Breast epithelium (tissue), 4 donors: ENCODE results near the gene FLNC. TPM values are rescaled to one million over a fixed set of nuclear protein-coding genes. Genes with fewer than 3 reads are reported as not detected.

Experiments
- DNase-seq, 2 donors: peaks; one replicate each; pipeline ENCODE4 v3.0.0-alpha.2; 2019; ENCODE audit warnings: low spot score in 2 of 2
- H3K27ac ChIP-seq, 2 donors: fragments of 200-600 bp; sonication (generic) in 1 of 2; one replicate each; pipeline ENCODE4 v1.5.1; 2016 to 2019; ENCODE audit warnings: mild to moderate bottlenecking in 1 of 2
- H3K27me3 ChIP-seq, 2 donors: fragments of 200-600 bp; sonication (generic) in 1 of 2; one replicate each; pipeline versions ENCODE4 v1.5.1 to v1.6.0; 2017 to 2019; ENCODE audit warnings: control low read depth in 1 of 2, mild to moderate bottlenecking in 1 of 2
- H3K36me3 ChIP-seq: fragments of 200-600 bp; one replicate; pipeline ENCODE4 v1.5.1; 2019
- H3K4me1 ChIP-seq, 2 donors: fragments of 200-600 bp; sonication (generic); one replicate each; pipeline ENCODE4 v1.5.1; 2016 to 2019; ENCODE audit warnings: control low read depth in 1 of 2
- H3K4me3 ChIP-seq, 3 donors: fragments of 200-600 bp; sonication (generic); 1 replicate in 2 of 3; 2 replicates in 1 of 3; pipeline ENCODE4 v1.5.1; 2016 to 2019; ENCODE audit warnings: mild to moderate bottlenecking in 3 of 3, moderate library complexity in 2 of 3
- H3K9me3 ChIP-seq, 2 donors: fragments of 200-600 bp; sonication (generic) in 1 of 2; one replicate each; pipeline ENCODE4 v1.5.1; 2016 to 2019; ENCODE audit warnings: control low read depth in 1 of 2
- POLR2A ChIP-seq: fragments of 450-650 bp; IDR thresholded peaks from one replicate; pipeline ENCODE4 v1.6.1; 2016; ENCODE audit warnings: antibody characterized with exemption, mild to moderate bottlenecking, moderate library complexity
- POLR2AphosphoS5 ChIP-seq, 3 donors: sonication (generic); formaldehyde crosslinking; IDR thresholded peaks; one replicate each; pipeline ENCODE4 v1.6.1; 2017; ENCODE audit warnings: antibody characterized with exemption in 3 of 3
- intact Hi-C: fragments of 100-400 bp; cut with DNase I; formaldehyde crosslinking; loops from one replicate; pipeline ENCODE4 v1.15.1; 2023; ENCODE audit warnings: low total_unique reads
- total RNA-seq, 3 donors: library from RNA; depleted of rRNA; stranded (reverse); fragments of >200 nt; gene quantifications; one replicate each; pipeline ENCODE4 v1.1.0, GENCODE V29; 2016
- TF ChIP-seq, protein P1 (sequence below), 3 donors: fragments of 450-650 bp; IDR thresholded peaks; one replicate each; pipeline ENCODE4 v1.5.1; 2016 to 2017; ENCODE audit warnings: antibody characterized with exemption in 3 of 3, mild to moderate bottlenecking in 3 of 3, moderate library complexity in 3 of 3

Gene FLNC
- total RNA-seq, 3 donors from 2014 or later, result 5.1 to 7.5 (median 6.0) TPM

DNA sequence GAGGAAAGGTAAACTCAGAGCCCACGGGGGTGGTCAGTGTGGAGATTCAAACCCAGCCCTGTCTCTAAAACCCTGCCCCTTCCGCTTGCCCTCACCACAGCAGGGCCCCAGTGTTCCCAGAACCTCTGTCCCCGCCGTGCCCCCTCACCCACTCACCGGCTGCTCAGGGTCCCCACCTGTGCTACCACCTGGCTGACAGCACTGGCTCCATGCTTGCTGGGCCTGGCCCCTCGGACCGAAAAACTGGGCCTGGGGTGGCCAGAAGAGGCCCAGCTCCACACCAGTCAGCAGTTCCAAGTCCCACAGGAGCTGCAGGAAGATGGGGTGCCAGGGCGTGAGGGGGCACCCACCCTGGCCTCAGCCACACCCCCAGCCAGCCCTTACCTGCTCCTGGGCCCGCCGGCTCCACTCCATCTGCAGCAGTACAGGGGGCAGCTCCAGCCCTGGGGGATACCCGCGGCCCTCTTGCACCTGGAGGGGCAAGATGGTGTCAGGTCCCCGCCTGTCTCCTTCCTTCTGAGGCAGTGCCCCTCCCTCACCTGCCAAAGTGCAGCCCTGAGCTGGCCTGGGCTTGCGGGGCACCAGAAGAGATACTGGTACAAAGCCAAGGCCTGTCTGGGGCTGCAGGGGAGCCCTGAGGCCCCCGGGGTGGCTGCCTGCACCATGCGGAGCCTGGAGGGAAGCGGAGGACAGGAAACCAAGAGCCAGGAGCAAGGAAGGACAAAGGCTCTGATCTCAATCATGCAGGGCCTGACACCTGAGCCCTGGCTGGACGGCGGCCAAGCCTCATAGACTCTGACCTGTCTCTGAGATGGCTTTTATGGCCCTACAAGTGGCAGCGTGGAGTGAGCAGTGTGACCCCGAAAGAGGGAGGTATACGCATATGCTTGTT is 44.2 kb downstream of the FLNC start:
- H3K9me3 ChIP-seq, result no peaks in the 10 kb centered on the region
- no peaks in the 10 kb centered on the region for H3K36me3 ChIP-seq
- TF ChIP-seq POLR2A, result no peak
- no peaks in the 10 kb centered on the region for H3K27me3 ChIP-seq
- no peaks in the 10 kb centered on the region for H3K4me1 ChIP-seq
- DNase-seq, result no peak
- no peak overlapping the region for H3K4me3 ChIP-seq
- intact Hi-C loops, result loop anchor here (2.0 kb wide), 1 partner anchor 78 kb away; no protein-coding TSS in a partner anchor
- no peak overlapping the region for H3K27ac ChIP-seq

DNA sequence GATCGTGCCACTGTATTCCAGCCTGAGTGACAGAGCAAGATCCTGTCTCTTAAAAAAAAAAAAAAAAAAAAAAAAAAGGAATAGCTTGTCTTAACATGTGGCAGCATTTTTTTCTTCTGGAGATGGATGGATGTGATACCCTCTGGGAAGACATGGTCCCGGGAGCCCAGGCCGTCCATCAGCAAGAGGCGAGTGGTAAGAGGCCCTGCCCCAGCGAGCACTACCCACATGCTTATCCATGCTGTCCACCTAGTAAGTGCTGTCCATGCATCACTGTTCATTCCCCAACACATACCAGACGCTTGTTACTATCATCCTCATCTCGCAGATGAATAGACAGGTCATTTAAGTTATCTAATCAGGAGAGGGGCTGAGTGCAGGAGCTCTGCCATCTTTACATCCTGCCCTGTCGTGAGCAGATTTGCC is 45.3 kb downstream of the FLNC start:
- no peak overlapping the region for H3K4me3 ChIP-seq
- H3K27ac ChIP-seq, result no peak overlapping the region
- H3K9me3 ChIP-seq, result no peaks in the 10 kb centered on the region
- H3K27me3 ChIP-seq, result no peaks in the 10 kb centered on the region
- TF ChIP-seq POLR2A (no peak), POLR2AphosphoS5 (IDR thresholded peaks at IDR 0.05) (no peak)
- TF ChIP-seq, protein P1, sequence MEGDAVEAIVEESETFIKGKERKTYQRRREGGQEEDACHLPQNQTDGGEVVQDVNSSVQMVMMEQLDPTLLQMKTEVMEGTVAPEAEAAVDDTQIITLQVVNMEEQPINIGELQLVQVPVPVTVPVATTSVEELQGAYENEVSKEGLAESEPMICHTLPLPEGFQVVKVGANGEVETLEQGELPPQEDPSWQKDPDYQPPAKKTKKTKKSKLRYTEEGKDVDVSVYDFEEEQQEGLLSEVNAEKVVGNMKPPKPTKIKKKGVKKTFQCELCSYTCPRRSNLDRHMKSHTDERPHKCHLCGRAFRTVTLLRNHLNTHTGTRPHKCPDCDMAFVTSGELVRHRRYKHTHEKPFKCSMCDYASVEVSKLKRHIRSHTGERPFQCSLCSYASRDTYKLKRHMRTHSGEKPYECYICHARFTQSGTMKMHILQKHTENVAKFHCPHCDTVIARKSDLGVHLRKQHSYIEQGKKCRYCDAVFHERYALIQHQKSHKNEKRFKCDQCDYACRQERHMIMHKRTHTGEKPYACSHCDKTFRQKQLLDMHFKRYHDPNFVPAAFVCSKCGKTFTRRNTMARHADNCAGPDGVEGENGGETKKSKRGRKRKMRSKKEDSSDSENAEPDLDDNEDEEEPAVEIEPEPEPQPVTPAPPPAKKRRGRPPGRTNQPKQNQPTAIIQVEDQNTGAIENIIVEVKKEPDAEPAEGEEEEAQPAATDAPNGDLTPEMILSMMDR (IDR thresholded peaks at IDR 0.05), result no peak
- no peaks in the 10 kb centered on the region for H3K4me1 ChIP-seq
- DNase-seq, result no peak
- no peaks in the 10 kb centered on the region for H3K36me3 ChIP-seq
- intact Hi-C loops, result loop anchor here (2.0 kb wide), 1 partner anchor 79 kb away; no protein-coding TSS in a partner anchor

DNA sequence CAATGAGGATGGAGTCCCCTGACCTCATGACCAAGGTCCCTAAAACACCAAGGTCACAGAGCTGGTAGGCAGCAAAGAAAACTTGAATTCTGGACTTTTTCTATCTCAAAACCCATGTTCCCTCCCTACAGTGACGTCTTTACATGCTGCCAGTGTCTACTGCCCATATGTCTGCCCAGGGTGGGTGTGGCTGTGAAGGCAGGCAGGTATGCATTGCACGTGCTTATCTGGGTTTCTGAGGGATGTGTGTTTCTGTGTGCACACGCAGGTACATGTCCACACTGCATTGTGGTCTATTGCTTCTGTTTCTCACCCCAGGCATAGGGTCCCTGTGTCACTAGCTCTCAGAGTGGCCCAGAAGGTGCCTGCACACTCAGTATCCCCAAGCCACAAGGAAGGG is 45.9 kb downstream of the FLNC start:
- no peaks in the 10 kb centered on the region for H3K36me3 ChIP-seq
- no peak for DNase-seq
- no peaks in the 10 kb centered on the region for H3K27me3 ChIP-seq
- intact Hi-C loops, result no loop called here
- no peak overlapping the region for H3K4me3 ChIP-seq
- no peaks in the 10 kb centered on the region for H3K9me3 ChIP-seq
- no peaks in the 10 kb centered on the region for H3K4me1 ChIP-seq
- no peak overlapping the region for H3K27ac ChIP-seq
- no peak for TF ChIP-seq POLR2AphosphoS5 (IDR thresholded peaks at IDR 0.05)
- no peak for TF ChIP-seq POLR2A
- TF ChIP-seq, protein P1 (IDR thresholded peaks at IDR 0.05), result no peak

DNA sequence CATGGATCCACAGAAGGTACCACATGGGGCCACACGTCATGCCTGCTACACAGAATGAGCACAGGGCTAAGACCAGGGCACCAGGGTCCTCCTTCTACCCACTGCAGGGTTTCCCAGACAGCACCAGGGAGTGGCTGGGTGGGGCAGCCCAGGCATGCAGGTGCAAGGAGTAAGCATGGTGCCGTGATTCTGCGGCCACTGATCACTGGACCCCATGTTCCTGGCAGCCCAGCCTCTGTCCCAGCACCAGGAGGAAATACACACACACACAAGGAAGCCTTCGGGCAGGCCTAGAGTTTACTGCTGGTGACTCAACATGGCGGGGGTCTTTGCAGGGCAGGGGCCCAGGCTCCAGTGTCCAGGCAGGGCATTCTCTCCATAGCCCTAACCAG is 46.4 kb downstream of the FLNC start:
- DNase-seq, result no peak
- no peak overlapping the region for H3K27ac ChIP-seq
- H3K36me3 ChIP-seq, result no peaks in the 10 kb centered on the region
- no peaks in the 10 kb centered on the region for H3K27me3 ChIP-seq
- H3K9me3 ChIP-seq, result no peaks in the 10 kb centered on the region
- no peak overlapping the region for H3K4me3 ChIP-seq
- intact Hi-C loops, result no loop called here
- no peaks in the 10 kb centered on the region for H3K4me1 ChIP-seq
- TF ChIP-seq POLR2A (no peak), POLR2AphosphoS5 (IDR thresholded peaks at IDR 0.05) (no peak)
- TF ChIP-seq, protein P1 (IDR thresholded peaks at IDR 0.05), result no peak

DNA sequence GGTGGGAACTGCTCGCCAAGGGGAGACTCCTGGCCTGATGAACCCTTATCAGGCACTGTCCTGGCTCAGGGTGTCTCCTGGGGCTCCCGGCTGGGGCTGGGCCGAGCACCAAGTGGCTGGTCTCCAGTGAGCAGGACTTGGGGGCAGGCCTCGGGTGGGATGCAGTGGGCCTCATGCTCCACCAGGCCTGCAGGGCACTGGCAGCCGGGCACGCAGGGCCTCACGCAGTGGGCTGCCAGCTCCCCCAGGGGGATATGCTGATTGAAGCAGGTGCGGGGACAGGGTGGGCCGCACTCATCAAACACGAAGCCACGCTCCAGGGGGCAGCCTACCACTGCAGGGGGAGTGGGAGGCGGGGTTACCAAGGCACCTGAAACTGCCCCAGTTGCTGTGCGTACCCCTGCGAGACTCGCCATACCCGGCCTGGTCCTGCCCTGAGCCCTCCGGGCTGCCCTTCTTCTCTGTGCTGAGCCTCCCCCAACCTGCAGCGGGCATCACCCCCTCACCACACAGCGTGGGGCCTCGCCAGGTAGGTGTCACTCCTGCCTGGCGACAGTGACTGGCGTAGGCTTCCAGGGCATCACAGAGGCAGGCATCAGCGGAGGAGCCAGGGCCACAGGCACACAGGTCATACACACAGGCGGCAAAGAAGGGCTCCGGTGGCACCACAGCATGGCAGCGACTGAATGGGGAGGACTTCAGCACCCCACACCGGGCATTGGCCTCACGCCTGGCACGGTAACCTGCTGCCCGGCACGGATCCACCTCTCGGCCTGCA is 47.0 kb downstream of the FLNC start:
- Histone ChIP-seq H3K4me1 (no peaks in the 10 kb centered on the region), H3K27me3 (no peaks in the 10 kb centered on the region), H3K4me3 (no peak overlapping the region), H3K9me3 (no peaks in the 10 kb centered on the region), H3K27ac (no peak overlapping the region), H3K36me3 (no peaks in the 10 kb centered on the region)
- DNase-seq, result no peak
- intact Hi-C loops, result no loop called here
- TF ChIP-seq POLR2AphosphoS5 (IDR thresholded peaks at IDR 0.05) (no peak), POLR2A (no peak)
- TF ChIP-seq, protein P1 (IDR thresholded peaks at IDR 0.05), result no peak
